Fibroblast of skin of abdomen (primary cell): ENCODE data around the gene PIRT.

Experiments used
- DNase-seq: peaks from one replicate; pipeline ENCODE4 v3.0.0-alpha.2; 2013

Gene PIRT

DNA sequence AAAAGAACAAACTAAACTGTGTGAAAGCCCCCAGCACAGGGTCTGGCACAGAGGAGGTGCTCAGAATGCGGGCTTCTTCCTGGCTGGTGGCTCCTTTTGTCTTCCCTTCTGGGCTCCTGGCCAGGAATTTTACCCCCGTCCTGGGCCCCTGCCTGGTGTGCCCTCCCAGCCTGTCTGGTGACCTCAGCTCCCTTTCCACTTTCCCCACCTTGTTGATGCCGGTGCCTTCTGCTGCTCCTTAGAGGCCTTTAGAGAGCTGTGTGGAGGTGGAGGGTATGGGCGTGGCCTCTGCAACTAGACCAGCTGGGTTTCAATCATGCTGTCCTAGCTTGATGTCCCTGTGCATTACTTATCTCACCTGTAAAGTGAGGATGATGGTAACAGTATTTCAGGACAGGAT is 16.8 kb downstream of the PIRT start:
- no peak for DNase-seq

DNA sequence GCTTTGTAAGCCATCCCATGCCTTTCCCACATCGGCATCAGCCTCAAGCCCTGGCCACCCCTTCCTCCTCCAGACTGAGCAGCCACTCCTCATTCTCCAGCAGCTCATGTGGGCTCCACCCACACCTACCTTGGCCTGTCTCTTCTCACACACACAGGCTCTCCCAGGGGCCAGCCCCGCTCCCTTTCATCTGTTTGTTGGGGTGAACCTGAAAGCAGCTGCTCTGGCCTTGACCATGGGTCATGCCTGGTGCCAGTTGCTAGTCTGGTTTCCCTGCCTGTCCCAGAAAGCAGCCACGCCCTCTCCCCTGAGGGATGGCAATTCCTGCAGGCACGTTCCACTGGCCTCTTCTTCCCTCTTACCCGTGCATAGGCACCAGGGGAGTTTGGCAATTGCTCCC is 22.6 kb downstream of the PIRT start:
- no peak for DNase-seq

DNA sequence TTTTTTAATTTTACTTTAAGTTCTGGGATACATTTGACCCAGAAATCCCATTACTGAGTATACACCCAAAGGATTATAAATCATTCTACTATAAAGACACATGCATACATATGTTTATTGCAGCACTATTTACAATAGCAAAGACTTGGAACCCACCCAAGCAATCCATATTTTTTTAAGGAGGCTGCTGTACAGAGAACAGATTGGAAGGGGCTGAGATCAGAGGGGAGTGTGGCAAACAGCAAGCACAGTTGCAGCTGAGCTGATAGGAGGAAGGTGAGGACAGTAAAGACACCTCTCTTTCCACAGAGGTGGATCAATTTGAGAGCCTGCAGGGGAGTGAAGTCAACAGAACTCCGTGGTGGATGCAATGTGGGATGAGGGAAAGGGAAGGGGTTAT is 23.8 kb downstream of the PIRT start:
- DNase-seq, result no peak

DNA sequence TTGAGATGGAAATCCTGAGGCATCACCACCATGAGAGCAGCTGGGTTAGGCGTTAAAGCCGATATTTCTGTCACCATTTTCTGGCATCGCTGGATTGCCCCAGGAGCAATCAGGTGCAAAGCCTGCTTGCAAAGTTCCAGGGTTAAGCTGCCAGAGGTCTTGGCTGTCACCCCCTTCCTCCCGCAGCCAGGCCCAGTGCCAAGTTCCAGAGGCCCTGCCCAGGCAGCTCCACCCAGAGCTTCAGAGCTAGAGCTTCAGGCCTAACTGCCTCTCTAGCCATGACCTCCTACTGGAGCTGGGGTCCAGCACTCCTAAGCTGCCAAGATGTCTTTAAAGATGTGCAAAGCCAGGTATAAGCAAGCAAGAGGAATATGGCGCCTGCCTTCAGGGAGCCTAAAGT is 25.2 kb downstream of the PIRT start:
- DNase-seq, result no peak

DNA sequence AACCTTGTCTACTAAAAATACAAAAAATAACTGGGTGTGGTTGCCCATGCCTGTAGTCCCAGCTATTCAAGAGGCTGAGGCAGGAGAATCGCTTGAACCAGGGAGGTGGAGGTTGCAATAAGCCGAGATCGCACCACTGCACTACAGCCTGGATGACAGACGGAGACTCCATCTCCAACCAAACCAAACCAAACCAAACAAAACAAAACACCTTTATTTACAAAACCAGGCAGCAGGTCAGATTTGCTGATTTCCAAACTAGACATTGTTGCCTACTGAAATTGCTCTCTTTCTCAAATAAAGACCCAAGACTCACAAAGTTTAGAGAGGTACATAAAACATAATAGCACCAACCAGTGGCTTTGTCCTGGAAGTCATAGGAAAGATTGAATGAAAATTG is 28.3 kb downstream of the PIRT start:
- DNase-seq, result no peak

DNA sequence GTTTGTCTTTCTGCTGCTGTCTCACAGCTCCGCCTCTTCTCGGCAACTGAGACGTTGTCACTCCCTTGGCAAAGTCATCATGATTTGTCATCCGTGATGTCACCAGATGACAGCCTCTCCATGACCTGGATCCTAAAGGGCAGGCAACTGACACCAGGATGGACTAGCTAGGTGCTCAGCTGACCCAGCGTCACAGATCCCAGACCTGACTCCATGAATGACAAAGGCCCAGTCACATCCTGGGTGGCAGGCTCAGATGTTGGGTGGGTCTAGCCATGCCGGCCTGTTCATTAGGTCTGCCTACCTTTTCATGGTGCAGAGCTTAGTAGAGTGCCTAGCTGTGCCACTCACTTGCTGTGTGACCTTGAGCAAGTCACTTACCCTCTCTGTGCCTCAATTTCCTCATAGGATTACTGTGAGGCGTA is 30.2 kb downstream of the PIRT start:
- no peak for DNase-seq

DNA sequence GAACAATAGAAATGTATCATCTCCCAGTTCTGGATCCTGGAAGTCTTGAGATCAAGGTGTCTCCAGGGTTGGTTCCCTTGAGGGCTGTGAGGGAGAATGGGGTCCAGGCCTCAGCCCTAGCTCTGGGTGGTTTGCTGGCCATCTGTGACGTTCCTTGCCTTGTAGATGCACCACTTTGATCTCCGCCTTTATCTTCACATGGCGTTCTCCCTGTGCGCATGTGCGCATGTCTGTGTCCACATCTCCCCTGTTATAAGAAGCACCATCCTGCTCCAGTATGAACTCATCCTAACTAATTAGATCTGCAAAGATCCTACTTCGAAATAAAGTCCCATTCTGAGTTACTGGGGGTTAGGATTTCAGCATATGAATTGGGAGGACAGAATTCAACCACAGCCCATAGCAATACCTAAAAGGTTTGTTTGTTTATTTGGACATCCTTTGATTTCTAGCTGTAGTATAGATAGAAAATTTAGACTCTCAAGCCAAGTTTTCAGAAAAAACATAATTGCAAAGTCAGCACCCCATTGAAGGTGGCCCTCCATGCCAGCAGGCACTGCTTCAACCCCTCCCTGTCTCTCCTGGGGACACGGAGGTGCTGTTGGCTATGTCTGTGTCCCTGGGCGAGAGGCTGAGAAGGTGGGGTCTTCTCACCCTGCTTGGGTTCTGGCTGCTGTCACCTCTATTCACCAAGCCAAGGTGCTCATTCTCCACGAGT is 31.2 kb downstream of the PIRT start:
- no peak for DNase-seq

DNA sequence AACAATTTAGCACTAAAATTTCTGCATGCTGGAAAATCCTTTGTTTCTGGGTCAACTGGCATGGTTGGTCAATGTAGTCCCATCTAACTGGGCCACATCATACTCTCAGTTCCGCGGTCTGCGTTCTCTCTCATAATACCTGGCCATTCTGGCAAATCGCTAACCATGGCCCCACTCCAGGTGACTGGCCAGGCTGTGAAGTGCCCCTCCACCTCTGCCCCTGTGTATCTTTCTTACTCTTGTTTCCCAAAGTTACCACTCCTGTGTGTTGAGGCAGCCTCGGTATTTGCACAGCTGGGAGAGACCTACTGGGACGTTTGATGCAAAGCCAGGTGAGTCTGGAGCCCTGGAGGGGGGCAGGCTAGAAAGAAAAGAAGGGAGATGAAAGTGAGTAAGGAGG is 32.0 kb downstream of the PIRT start:
- no peak for DNase-seq

DNA sequence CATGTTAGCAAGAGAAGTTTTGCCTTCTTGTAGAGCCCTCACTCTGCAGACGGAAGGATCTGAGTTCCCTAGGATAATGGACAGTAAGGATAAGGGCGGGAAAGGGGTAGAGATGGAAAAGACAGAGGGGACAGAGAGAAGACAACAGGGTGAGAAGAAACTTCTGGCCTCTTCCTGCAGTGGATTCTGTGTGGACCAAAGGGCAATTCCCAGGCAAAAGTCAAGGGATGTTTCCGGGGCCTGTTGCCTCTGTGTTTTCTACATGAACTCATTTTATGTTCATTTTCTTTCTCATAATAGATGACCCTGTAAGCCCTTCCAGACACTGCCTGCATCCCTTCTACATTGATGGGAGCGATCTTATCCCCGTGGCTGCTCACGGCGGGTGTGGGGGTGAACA is 33.3 kb downstream of the PIRT start:
- DNase-seq, result no peak

DNA sequence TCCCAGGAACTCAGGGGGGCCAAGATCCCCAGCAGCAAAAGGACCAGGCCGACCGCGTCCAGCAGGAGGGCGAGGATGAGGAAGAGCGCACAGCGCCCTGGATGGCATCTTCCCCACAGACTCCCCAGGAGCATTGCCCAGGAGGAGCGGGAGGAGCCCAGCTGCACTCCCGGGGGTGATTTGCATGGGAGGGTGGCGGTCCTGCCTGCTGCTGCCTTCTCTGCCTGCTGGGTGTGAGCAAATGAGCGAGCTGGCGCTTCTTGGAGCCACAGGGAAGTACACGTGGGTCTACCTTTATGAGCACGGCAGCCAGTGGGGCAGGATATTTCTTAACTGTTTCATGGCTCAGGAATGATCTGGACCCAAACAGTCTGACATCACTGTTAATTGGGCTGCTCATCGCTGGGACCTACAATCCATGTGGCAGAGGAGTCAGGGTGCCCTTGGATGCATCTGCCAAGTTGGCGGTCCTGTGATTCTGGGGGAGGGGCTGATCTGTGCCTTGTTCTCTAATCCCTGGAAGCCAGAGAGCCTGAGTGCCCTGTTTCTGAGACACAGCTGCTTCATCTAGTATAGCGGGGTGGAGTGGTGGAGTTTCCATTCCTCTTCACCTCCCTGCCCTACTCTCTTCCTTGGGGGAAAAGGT is 33.9 kb downstream of the PIRT start, which contains the start of gene TMEM238L:
TSS of gene TMEM238L (minus strand) at position 270 of the 646 bp plus-strand sequence. CDS start at position 134, 136 bp downstream.
- no peak for DNase-seq

DNA sequence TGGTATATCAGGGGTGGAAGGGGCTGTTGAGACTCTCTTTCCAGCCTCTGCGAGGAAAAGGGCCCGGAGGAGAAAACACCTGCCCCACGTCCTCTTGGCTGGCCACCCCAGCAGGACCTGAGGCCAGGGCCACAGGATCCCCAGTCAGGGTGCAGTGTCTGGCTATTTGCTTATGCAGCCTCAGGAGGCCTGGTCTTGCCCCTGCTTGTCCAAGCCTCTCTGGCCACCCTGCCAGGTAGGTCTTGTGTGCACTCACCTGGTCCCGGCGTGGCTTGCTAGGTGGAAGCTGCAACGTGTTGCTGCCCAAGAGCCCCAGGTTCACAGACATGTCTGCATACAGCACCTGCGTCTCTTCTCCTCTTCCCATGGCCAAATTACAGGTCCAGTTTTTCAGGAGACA is 34.5 kb downstream of the PIRT start:
- DNase-seq, result no peak

DNA sequence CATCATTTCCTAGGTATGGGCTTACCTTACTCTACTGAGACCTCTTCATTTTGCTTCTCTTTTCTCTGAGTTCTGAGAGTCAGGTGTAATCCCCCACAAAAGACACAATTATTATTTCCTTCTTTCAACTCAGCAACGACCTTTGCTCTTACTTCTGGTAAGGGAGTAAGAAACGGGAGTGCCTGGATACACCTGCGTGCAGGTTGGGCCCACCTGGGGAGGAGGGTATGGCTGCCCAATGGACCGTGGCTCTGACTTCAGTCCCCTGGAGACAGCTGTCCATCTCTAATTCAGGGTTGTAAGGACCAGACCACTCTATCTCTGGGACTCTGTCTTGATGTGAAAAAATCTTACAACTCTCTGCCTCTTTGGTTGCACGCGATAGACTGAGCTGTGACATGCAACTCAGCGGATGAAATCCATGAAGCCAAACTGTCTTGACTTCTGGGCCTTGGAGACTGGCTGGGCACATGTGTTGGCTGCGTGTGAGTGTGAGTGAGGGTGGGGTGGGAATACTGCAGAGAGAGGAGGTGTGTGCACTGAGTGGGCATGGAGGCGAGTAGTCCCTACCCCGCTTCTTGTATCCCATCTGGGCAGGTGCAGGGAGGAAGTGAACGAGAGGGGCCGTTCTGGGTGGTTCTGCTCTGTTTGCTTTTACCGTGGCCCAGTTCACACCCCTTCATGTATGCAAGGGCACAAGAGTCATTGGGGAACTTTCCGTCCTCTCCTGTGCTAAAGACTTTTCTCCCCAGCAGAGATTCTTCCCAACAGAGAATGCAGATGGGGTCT is 35.2 kb downstream of the PIRT start:
- no peak for DNase-seq

DNA sequence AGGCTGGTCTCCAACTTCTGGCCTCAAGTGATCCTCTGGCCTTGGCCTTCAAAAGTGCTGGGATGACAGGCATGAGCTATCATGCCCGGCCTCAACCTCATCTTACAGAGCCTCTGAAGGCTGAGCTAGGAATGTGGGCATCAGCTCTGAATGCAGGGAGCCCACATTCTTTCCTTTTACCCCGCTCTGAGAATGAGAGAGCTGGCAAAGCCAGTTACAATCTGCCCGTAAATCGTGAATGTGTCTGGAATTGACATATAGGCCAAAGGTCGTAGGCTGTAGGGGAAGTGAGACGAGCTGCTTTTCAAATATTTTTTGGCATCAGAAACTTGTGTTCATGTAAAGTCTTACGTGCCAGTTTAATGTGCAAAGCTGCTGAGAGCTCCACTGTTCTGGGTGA is 38.5 kb downstream of the PIRT start:
- no peak for DNase-seq

DNA sequence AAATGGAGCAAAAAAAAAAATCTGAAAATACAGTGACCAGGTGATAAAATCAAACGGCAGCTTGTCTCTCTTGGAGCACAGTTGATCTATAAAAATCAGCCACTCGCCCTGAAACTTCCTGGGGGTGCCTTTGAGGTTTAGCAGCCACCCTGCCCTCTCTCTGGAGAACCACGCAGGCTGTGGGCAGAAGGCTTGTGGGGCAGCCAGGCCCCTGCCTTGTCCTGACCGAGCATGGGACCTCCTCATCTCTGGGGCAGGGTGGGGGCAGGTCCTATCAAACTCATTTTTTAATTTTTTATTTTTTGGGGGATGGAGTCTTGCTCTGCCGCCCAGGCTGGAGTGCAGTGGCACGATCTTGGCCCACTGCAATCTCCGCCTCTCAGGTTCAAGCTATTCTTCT is 39.0 kb downstream of the PIRT start:
- no peak for DNase-seq

DNA sequence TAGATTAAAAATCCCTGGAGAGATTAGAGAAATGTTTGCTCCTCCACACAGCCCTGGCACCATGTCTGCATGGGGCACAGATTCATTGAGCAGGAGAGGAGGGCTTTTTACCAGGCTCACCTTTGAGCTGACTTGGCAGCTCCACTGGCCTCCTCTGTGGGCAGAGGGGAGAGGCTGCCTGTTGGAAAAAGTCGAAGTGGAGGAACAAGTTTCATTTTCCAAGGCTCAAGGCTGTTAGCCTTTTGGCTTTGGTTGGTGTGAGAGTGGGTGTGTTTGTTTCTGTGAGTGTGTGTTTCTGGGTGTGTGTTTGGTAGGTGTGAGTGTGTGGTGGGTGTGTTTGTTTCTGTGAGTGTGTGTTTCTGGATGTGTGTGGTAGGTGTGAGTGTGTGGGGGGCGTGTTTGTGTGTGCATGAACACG is 39.5 kb downstream of the PIRT start:
- DNase-seq, result no peak

DNA sequence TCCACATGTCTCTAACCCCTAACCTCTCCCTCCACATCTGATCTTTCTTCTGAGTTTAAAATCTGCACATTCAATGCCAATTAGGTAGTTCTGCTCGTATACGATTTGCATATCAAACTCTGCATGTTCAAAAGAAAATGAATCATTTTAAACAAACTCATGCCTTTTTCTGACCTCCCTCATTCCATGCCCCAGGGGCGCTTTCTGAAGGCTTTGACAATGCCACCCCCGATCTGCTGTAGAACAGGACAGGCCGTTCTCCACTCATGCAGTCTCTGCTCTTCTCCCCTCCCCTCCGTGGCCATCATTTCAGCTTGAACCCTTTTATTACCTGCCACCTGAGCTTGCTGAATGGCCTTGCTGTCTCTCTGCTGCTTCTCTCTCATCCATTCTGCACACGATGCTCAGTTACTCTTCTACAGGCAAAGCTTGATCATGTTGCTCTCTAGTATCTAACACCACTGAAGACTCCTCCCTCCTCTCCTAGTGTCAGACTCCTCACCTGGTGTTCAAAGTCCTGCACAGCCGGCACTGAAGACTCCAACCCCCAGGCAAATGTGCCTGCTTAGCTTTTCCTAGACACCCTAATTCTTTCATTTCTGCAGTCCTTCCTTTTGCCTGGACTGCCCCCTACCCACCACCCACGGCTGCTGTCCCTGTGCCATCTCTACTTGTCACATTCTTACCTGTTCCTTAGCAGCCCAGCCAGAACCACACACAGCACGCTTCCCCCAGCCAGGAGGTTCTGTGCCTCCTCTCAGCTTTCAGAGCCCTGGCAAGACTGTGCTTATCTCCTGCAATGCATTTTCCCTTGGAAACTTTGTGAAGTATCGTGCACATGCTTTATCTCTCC is 40.2 kb downstream of the PIRT start:
- DNase-seq, result no peak

DNA sequence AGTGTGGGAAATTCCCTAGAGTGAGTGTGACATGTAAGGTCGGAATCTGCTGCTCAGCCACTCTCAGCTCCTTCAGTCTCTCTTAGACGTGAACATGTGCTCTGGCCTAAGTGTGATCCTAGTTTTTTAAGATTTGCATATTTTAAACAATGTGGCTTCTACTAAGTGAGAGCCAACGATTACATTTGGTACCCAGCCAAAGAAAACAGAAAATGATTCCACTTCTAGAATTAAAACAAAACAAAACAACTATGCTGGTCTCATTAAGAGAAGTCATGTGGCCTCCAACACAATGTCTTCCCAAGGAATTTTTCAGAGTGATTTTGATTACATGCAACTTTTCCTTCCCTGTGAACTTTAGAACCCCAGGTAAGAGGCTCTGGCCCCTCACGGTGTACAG is 44.1 kb downstream of the PIRT start:
- DNase-seq, result no peak

DNA sequence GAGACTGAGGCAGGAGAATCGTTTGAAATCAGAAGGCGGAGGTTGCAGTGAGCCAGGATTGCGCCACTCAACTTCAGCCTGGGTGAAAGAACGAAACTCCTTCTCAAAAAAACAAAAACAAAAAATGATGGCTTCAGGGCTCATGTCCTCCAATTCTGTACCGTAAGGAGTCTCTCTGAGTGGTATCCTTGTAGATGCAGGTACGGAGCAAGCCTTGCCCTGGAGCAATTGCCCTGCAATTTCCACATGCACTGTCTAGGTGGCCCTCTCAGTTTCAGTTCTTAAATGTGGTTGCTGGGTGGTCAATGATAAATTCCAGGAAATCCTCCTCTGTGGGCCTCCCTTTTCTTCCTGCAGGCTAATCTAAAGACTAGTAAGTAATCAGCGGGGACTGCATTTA is 44.6 kb downstream of the PIRT start:
- no peak for DNase-seq

DNA sequence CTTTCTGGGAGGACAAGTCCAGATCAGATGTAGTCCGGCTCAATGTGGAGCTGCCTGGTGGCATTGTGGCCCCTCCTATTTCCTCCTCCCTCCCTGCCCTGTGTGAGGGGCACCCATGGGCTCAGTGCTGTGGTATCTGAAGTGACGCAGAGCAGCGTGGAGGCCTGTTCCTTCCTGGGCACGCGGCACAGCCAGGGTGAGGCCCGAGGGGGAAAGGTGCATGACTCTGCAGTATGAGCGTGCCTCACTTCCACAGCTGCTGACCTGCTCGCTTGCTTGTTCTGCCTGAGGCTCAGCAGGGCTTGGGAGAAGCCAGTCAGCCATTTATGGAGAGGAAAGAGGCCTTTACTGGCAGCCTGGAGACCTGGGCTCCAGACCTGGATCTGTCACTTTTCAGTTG is 45.7 kb downstream of the PIRT start:
- DNase-seq, result no peak

DNA sequence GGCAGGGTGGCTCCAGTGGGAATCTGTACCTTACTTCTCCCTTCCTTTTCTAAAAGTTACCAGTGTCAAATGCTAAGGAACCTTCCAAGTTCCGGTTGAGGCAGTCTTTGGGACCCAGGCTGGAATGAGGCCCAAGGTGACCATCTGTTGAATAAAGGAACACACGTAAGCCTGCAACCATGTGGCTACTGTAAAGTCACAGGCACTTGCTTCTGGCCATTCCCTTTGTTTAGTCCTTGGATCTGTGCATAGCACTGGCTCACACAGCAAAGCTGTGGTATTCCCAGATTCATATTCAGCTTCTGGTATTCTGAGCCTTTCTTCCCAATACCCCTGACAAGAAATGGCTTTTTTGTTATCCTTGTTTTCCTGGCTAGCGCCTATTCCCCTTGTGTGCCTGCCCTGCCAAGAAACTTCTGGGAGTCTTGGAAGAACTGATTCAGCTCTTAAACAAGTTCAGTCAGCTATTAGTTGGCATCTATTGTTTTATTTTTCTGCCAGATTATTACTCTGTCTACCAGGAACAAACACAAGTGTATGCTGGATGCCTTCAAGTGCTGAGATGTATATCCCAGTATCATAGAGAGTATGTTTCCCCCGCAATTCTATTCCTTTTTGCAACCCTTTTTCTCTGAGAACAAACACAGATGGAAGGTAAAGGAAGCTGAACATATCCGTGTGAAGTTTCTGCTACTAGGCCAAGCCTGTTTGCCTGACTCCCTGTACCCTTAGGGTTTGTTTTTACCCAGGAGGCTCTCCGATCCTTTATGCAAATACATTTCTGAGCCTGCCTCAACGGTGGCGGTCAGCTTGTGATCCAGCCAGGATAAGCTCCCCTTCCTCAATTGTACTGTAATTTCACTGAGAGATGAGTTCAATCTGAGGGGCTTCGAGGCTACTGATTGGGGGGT is 47.1 kb downstream of the PIRT start:
- no peak for DNase-seq

DNA sequence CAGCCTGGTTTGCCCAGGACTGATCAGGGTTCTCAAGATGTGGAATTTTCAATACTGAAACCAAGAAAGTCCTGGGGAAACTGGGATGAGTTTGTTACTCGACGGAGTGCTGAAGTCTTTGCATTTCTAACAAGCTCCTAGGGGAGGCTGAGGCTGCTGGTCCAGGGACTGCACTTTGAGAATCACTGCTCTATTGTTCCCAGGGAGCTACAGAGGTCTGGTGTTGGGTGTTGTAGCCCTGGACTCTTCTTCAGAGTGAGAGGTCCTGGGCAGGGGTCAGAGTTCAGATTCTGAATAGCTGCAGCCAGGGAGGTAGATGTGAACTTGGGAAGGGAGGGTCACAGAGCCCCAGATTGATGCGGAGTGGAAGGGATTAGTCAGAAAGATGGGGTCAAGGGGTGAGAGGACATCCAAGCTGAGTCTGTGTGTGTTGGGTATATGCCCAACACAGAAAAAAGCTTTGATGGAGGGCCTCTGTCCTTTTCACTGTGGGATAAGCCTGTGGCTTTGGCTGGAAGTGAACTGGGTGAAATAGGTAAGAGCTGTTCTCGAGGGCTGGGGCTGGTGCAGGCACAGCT is 48.1 kb downstream of the PIRT start:
- no peak for DNase-seq
